NCI-H128 (cell line): Measurements from ENCODE around the gene CNDP1.

Experiments
- DNase-seq: peaks from one replicate; lab custom pipeline; 2025; ENCODE audit not compliant: unreplicated experiment; lab: John Stamatoyannopoulos, UW

The CNDP1 gene

DNA sequence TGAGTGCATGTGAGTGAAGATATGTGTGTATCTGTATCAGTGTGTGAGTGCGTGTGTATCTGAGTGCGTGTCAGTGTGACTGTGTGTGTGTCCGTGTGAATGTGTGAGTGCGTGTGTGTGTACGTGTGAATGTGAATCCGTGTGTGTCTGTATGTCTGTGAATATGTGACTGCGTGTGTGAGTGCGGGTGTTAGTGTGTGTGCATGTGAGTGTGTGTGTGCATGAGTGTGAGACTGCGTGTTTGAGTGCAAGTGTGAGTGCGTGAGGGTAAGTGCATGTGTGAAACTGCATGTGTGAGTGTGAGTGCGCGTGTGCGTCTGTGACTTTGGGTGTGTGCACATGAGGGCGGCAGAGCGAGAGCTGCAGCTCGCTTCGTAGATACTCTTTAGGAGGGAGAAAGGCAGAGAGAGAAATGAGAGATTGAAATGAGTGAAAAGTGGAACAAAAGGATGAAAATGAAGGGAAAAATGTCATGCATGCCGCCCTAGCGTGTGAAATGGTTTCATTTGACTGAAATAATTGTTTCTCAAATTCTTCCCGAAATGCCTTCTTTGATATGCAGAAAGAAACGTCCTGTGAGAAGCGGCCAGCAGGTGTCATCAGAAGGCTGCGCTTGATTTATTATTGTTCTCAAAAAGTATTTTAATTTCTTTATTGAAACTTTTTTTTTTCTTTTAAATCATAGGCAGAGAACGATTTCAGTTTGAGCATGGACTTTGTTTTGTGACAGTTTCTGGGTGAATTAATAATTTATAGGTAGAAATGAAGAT, 88.9 kb downstream of the CNDP1 start:
- no peak for DNase-seq

DNA sequence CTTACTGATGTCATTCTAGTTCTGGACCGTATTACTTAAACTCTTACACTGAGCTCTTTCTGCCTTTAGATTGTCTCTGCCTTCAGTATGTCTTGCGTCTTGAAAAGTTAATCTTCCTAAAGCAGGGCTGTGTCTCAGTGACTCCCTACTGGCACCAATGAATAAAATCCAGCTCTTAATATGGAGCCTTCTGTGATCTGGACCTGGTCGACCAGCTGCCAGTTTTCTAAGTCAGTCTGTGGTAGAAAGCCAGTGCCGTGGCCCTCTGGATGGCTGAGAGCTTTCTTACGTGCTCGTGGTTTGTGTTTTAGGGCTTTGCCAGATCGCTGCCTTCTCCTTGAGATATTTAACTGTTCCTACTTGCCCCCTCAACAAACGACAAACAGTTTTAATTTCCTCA, 90.2 kb downstream of the CNDP1 start:
- no peak for DNase-seq

DNA sequence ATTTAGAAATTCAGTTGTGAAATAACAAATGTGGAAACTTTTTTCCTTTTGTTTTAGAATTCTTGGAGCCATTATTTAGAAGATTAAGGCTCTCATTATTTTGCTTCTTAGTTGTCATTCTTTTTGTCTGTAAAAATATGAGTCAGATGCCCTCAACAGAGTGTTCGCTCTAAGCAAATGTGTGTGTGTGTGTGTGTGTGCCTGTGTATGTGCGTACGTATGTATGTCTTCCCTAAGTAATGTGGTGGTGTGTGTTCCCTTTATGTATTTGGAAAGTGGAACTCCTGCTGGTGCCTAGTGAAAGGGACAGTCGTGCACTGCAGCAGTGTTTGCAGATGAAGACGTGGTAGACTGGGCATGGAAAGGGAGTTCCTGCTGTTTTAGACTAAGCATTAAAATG, 90.9 kb downstream of the CNDP1 start:
- DNase-seq, result no peak

GRCh38 chr18:74626049-74626874, 92.0 kb downstream of the CNDP1 start:
- DNase-seq, result no peak

- no peak for DNase-seq
Measured at GRCh38 chr18:74630804-74631203, 96.5 kb downstream of the CNDP1 start.

GRCh38 chr18:74631212-74631611, 96.9 kb downstream of the CNDP1 start:
- no peak for DNase-seq

- DNase-seq, result no peak
Measured at GRCh38 chr18:74631623-74632350, 97.5 kb downstream of the CNDP1 start.

DNA sequence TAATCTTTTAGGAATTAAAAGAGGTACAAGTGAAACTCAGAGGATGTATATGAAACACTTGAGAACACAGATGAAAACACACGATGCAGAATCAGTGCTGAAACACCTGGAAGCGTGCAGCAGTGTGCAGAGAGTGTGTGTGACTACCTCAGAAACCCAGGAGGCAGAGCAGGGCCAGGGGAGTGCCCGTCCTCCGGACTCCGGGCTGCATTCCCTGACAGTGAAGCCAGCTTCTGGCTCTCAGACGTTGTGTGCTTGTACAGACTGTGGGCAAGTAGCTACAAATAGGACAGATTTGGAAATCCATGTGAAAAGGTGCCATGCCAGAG, 98.0 kb downstream of the CNDP1 start:
- DNase-seq, result no peak

GRCh38 chr18:74632856-74633255, 98.6 kb downstream of the CNDP1 start:
- DNase-seq, result no peak

DNA sequence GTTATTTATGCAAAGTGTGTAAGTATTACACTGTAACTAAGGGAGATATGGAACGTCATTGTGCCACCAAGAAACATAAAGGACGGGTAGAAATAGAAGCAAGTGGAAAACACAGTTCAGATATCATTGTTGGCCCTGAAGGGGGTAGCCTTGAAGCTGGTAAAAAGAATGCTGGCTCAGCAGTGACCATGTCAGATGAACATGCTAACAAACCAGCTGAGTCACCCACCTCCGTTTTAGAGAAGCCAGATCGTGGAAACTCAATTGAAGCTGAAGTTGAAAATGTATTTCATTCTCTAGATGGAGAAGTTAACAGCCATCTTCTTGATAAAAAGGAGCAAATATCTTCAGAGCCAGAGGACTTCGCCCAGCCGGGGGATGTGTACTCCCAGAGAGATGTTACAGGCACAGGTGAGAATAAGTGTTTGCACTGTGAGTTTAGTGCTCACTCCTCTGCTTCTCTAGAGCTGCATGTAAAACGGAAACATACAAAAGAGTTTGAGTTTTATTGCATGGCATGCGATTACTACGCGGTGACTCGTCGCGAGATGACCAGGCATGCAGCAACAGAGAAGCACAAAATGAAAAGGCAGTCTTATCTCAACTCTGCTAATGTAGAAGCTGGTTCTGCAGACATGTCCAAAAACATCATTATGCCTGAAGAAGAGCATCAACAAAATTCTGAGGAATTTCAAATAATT, 99.5 kb downstream of the CNDP1 start:
- no peak for DNase-seq

- no peak for DNase-seq
Measured at GRCh38 chr18:74635224-74635975, 101.1 kb downstream of the CNDP1 start.
